EH (cell line): ENCODE measurements around the gene APRT.

Source experiments
- DNase-seq: peaks from one replicate; pipeline ENCODE4 v3.0.0-alpha.2; 2015; ENCODE audit warnings: low read depth

Gene APRT

GRCh38 chr16:88822281-88823040 lies 10.7 kb upstream of the APRT start:
- DNase-seq: no peak

GRCh38 chr16:88821168-88821850 lies 9.6 kb upstream of the APRT start:
- DNase-seq: no peak

- DNase-seq: no peak
These were observed 8.8 kb upstream of the APRT start for GRCh38 chr16:88820385-88821025.

GRCh38 chr16:88819126-88819525 lies 7.4 kb upstream of the APRT start:
- DNase-seq: no peak

GRCh38 chr16:88818575-88818874 lies 6.8 kb upstream of the APRT start:
- no peak for DNase-seq

- peak; percentile 43 for DNase-seq
These were observed 6.3 kb upstream of the APRT start for GRCh38 chr16:88817785-88818574.

- DNase-seq: no peak
These were observed 5.2 kb upstream of the APRT start for GRCh38 chr16:88816736-88817535.

- peak; percentile 21 for DNase-seq
These were observed 4.3 kb upstream of the APRT start for GRCh38 chr16:88815901-88816589.

- DNase-seq: no peak
These were observed 3.5 kb upstream of the APRT start for GRCh38 chr16:88815227-88815626.

- no peak for DNase-seq
These were observed 2.4 kb upstream of the APRT start for GRCh38 chr16:88814144-88814502.

- DNase-seq: no peak
These were observed 1.8 kb upstream of the APRT start for GRCh38 chr16:88813269-88814143.

GRCh38 chr16:88812513-88813268 lies 963 bp upstream of the APRT start:
- DNase-seq: peak; percentile 62

GRCh38 chr16:88810912-88811768 lies 588 bp downstream of the APRT start:
- DNase-seq: peak; percentile 83

GRCh38 chr16:88810166-88810911 lies 1.4 kb downstream of the APRT start:
- no peak for DNase-seq

GRCh38 chr16:88809676-88810165 lies 2.0 kb downstream of the APRT start:
- DNase-seq: no peak

GRCh38 chr16:88809068-88809675 lies 2.6 kb downstream of the APRT start:
- DNase-seq: no peak
